Measurements from ENCODE around the gene CLNK.

The CLNK gene

DNA sequence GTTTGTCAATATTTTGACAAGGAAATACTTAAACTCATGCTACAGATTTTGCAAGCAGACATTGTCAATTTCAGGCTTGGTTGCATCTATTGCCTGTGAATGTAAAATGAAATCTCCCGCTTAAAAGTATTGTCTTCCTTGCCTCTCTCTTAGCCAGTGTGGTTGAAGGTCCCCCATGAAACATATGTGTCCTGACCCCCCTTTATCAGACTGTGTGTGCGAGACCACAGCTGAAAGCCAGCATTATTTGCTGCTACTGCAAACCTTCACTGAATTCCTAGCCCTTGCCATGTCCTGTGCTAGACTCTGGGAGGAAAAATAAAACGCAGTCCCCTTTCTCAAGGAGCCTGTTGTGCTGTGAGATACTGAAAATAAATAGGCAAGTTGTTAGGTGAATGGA is 16.6 kb upstream of the CLNK start:
- DNase-seq (ENCODE audit: low spot score): no peak

DNA sequence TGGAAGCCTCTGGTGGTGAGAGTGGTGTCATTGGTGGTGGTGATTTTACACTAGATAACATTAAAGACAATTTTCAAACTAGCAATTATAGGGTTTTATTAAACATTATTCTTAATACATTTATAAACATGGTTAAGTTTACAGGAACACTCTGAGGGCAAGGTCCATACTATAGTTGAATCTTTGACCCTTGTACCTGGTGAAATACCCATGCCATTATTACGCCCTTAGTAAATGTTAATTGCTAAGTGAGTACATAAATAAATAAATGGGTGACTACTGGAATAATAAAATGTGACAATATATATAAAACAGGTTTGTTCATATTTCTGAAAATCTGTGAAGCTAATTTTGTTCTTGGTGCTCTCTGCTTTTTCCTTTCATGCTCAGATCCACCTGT is 13.6 kb upstream of the CLNK start:
- DNase-seq (ENCODE audit: low spot score): no peak

DNA sequence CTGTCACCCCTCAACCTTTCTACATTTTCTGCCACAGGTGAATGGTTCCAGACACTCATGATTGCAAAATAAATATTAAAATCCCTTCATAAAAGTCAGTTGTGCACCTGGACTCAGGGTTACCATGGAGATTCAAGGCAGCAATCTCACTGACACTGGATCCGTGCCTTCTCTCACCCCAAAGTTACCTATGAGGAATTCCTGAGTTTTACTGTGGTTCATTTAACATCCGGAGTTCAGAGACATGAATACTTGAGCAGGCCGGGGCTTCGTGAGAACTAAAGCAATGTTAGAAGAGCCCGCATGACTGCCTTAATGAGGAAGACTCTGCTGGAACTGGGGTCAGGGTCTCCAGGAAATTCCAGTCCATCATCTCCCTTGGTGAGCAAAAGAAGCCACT is 12.5 kb upstream of the CLNK start:
- DNase-seq (ENCODE audit: low spot score): no peak

DNA sequence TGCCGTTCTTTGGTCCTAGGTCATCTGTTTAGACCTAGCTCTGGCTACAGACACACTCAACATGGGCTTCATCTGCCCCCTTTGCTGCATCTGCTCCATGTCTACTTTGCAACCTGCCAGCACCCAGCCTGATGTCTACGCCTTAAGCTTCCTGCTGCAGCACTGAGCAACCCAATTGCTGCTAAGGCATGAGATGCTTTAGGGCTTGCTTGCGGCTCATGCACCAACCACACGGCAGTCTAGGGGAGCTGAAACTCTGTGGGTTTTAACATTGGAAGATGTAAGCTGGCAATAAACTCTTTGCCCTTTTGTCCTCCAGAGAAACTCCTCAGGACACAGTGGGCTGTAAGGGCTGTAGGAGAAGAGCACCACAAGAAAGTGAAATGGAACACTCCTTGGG is 11.7 kb upstream of the CLNK start:
- DNase-seq (ENCODE audit: low spot score): no peak

DNA sequence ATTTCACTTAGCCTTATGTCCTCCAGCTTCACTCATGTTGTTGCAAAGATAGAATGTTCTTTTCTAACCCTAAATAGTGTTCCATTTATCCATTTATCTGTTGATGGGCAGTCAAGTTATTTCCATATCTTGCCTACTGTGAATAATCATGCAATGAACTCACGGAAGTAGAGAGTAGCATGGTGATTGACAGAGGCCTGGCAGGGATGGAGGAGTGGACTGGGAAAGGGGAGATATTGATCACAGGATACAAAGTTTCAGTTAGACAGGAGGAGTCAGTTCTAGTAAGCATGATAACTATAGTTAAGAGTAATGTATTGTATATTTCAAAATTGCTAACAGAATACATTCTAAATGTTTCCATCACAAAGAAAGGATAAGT is 10.3 kb upstream of the CLNK start:
- DNase-seq (ENCODE audit: low spot score): no peak

DNA sequence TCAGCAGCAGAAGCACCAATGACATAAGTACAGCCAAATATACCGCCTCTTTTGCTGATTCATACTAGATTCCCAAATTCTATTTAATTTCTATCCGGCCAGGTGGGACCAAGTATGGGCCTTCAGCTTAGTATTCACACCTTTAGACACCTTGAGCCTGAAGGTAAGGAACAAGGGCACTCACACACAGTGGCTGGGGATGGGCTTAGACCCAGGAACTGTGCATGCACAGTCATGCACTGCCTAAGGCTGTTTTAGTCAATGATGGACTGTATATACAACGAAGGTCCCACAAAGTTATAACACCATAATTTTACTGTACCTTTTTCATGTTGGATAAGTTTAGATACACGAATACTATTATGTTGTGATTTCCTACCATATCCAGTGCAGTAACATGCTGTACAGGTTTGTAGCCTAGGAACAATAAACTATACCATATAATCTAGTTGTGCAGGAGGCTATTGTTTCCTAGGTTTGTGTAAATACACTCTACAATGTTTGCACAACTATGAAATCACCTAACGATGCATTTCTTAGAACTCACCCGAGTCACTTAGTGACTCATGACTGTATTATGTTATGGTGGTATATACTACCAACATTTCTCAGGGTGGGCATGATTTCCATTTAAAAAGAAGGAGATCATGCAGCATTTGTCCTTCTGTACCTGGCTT is 9.7 kb upstream of the CLNK start:
- no peak for DNase-seq (ENCODE audit: low spot score)

DNA sequence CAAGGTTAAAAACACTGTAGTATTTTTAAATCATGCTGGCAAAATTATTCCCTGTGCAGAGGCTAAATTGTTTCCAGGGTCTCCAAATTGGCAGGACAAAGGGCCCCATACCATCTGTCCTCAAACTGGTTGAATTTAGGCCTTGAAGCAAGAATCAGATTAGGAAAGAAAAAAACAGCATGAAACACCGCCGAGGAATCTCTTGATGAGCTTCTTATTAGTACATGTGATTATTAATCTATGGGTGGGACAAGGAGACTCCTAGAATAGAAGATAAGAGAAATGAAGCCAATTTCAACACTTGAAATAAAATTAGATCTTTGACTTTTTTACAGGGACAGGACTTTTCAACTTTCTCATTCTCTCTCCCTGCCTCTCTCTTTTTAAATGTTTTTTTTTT is 7.1 kb upstream of the CLNK start:
- no peak for DNase-seq (ENCODE audit: low spot score)

DNA sequence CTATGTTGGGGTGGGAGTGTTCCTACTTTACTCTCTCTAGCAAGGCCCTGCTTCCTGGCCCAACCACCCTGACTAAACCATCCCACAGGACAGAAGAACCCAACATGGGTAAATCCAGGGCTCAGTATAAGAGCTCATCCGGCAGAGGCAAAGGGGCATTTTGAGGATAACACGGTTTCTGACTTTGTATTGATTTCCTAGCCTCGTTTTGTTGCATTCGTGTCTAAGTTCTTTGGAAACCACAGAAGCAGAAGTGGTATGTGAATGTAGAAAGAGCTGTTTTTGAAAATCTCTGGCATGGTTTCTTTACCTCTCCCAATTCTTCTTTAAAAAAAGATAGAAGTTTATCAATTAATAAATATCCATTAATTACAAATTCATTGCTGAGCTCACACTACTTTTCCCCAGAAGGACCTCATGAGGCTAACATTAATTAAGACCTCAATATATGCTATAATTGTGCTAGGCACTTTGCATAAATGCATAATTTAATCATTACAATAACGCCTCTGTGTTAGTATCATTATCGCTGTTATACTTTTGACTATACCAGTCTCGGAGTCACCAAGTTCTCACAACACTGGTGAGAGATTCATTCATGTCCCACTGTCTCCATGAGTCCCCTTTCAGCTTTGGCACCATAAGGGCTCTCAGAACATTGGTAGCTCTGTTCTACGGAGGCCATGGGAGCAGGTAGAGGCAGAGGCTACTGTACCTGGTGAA is 5.8 kb upstream of the CLNK start:
- no peak for DNase-seq (ENCODE audit: low spot score)

DNA sequence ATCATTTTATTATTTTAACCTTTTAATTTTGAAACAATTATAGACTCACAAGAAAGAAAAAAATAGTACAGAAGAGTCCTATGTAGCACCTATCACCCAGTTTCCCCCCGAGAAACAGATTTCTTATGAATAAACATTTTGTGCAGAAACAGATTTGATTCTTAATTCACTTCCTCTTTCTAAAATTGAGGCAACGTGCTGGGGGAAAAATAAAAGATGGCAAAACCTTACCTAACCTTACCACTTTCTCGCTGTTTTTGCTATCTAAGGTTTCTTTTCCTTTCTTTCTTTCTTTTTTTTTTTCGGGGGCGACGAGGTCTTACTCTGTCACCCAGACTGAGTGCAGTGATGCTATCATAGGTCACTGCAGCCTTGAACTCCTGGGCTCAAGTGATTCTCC is 4.3 kb upstream of the CLNK start:
- no peak for DNase-seq (ENCODE audit: low spot score)

DNA sequence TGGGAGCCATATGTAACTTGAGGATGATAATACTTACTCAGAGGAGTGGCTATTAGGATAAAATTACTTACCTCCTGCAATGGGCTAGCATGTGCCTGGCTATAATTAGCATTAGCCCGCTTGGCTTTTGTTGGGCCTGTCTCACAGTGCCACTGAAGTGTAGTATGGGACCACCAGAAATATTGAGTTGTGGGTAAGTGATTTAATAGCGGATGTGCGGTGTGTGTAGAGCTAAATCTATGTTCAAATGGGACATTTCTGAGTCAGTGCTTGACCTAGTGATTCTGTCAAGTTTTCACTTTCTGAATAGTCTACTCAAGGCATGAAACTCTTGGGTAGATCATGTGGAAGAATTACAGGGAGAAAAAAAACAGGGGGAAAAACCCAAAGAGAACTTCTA is 3.5 kb upstream of the CLNK start:
- DNase-seq (ENCODE audit: low spot score): no peak

DNA sequence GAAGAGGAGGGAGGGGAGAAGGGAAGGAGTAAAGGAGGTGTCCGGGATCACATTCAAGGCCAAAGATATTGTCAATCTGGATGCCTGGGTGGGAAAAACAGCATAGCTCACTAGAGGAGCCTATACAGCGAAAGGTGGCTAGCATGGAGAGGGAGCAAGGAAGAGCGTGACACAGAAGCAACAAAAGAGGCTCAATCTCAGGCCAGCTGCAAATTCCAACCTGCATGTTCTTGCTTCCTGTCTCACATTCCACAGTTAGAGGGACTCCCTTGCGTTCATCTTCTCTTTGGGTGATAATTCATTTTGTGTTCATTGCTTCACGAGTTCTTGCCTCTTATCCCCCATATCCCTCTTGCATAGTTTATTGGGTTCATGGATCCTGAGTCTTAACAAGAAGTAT is 3.0 kb upstream of the CLNK start:
- no peak for DNase-seq (ENCODE audit: low spot score)

DNA sequence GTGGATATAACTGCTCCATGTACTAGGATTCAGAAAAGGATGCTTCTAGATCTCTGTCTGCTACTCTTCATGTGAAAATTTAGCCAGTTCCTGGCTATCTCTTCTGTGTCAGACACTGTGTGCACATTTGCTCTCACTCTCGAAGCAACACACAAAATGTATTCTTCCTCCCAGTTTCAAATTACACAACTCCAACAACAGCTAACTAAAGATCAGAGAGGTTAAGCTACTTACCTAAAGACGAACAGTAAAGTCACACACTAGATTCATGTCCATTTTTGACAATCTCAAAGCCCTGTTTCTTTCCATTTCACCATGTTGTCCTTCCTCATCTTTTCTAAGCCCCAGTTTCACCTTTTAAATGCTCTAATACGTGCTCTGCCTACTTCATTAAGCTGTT is 2.2 kb downstream of the CLNK start:
- DNase-seq (ENCODE audit: low spot score): no peak

DNA sequence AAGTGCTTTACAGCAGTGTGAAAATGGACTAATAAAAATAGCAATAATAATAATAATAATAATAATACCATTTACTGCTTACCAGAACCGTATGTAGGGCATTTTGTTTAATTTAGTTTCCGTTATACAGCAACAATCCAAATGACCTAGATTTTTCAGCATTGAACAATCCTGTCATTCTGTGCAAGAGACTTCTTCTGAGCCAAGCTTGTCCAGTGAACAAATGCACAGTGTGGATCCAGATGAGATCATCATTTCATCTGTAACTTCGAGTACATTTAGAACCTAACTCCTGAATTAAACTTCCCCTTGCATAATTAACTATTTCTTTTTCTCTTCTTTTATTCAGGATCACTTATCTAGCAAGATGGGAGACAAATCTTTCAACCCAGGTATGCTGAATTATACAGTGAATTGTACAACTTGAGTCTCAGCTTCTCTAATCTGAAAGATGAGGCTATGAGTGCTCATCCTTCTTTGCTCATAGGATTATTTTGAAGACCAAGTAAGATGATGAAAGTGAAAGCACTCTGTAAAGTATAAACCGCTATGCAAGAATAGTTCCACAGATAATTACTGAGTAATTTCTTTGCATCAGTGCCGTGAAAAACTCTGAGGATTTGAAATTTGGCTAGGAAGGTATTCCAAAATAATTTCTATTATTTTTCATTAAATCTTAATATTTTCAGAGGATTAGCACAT is 6.6 kb downstream of the CLNK start:
- no peak for DNase-seq (ENCODE audit: low spot score)

DNA sequence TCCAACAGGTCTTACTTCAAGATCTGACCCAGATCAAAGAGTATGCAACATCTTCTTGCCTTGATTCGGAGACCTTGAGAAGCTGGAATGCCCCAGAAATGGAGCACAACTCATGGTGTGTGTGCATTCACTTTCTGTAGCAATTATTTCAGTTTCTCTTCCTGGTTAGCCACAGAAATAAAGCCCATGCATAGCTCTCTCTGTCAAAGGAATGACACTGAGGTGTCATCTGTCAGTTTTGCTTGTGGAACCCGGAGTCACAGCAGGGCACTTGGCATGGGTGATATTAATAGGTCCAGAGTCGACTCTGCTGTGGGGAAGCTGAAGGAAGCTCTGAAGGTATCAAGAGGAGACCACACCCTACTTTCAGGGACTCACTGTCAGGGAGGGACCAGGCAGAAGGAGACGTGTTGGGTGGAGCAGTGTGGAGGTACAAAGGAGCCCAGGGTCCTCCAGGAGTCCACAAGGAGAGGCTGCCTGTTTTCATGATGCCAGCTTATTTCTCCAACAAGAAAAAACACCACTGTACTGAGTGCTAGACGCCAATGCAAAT is 10.7 kb downstream of the CLNK start:
- DNase-seq (ENCODE audit: low spot score): no peak

DNA sequence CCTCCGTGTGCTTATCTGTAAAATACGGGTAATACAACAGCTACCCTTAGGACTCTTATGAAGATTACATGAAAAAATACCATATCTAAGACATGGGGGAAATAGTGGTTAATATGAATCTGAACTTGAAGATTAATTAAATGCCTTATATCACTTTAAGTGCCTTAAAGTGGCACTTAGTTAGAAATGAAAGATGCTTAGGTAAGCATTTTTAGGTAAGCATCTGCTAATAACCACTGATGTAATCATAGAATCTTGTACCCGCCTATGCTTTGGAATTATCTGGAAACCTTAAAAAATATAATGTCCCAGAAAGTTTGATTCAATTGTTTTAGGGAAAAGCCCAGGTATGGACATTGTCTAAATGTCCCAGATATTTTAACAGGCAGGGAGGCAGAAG is 12.2 kb downstream of the CLNK start:
- DNase-seq (ENCODE audit: low spot score): no peak

DNA sequence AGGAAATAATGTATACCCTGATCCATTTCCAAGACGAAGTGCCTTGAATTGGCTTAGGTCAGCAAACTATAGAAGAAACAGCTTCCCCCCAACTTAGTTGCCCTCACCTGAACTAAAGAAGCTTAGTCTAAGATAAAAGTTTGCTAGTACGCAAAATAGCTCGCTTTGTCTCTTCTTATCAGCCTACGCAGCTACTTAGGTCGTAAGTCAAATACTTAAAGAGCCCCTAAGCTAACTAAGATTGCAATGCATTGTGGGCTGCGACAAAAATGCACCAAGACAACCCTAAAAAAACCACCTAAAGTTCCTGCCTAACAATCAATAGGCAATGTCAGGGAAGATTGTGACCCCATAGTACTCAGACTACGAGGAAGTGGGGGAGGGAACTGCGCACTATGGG is 12.8 kb downstream of the CLNK start:
- no peak for DNase-seq (ENCODE audit: low spot score)

DNA sequence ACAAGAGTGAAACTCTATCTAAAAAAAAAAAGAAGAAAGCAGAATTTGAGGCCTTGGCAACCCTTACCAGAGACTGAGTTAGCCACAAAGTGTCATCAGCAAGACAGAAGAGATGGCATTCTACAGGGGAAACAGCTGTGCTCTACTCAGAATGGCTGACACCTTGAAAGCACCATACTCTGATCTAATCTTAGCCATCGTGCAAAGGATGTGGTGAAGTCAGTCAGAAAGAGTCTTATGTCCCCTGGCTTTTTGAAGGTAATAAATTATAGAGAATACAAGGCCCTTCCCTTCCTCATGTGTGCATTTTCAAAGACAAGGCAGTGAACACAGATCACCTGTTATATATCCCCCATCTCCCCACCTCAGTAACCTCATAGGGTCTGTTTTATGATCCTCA is 13.2 kb downstream of the CLNK start:
- DNase-seq (ENCODE audit: low spot score): no peak

DNA sequence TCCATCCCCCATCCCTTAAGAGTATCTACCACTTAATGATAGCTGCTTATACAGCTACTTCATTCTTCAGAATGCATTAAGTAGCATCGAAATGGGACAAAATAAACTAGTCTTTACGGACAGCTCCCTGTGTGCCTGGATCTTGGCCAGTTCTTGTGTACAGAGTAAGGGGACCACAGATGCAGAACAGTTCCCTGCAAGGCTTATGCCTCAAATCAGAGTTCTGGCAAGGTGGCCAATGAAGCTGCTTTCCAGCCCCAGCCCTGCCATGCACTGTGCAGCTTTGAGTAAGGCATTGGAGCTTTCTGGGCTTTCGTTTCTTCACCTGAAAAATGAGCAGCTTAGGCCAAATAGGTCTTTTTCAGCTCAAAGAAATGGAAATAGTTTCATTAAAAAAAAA is 14.2 kb downstream of the CLNK start:
- no peak for DNase-seq (ENCODE audit: low spot score)

DNA sequence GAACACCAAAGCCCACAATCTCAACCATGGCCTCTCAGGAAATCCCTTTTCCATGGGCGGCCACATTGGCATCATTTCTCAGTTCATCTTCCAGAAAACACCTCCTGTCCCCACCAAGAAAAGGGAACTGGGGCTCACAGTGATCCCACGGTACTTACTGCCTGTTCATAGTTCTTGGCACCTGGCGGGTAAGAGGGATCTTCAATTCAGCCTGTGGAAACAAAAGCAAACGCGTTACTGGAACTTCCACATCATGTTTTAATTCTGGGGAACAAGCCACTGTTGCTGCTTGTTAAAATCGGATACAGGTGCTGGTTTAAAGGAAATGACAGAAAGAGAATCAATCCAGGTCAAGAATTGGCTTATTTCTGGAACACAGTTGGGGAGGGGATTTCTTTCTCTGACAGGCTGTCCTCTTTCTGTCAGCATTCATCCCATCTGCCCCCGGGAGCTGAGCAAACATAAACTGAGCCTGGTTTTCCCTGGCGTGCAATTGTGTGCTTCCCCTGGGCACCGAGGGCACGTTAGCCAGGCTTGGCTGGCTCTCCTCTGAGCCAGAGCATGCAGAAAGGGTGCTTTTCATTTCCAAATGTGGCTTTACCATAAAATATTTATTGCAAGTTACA is 16.8 kb downstream of the CLNK start:
- DNase-seq (ENCODE audit: low spot score): no peak

DNA sequence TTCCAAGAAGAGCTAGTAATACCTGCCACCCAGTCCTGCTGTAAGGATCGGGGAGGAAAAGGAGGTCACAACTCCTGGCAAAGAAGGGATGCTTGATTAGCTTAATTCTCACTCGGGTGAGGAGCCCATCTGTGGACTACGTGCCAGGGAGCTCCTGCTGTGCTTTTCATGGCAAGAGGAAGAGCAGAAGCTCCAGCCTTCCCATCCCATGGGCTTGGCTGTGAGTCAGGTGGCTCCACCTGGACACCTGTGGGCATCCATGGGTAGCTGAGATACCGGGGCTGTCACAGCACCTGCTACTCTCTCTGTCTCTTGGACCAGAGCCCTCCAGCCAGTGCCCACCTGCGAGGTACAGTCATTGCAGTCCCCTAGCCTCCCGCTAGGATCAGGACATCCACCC is 18.0 kb downstream of the CLNK start:
- DNase-seq (ENCODE audit: low spot score): no peak

DNA sequence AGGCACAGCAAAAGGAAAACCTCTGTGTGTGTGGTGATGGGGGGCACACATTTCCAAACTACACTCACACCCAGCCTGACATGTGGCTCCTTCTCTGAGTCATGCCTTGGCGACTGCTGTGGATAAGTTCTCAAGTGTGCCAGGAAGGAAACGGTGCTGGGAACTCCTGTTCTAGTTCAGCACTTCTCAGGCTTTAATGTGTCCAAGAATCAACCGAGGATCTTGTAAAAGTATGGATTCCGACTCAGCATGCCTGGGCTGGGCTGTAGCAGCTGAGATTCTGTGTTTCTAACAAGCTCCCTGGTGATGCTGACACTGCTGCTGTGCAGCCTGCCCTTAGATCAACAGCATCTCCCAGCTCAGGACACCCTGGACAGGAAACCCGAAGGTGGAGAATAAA is 20.2 kb downstream of the CLNK start:
- peak; percentile 74 for DNase-seq (ENCODE audit: low spot score)

DNA sequence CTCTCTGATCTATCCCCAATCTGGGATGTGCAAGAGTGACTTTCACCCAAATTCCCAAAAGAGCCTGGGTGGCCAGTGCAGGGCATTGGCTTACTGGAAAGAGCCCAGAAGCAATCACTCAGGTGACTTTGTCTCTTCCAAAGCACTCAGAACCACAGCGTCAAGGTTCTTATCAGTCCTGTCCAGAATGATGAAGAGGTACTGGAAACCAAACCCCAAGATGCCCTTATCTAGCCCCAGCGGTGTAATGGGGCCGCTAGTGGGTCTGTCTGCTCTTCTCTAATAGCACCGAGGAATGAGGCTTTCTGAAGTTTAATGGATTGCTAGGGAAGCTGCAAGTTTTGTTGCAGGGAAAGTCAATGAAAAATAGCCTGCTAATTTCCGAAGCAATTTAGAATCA is 21.6 kb downstream of the CLNK start:
- DNase-seq (ENCODE audit: low spot score): no peak

DNA sequence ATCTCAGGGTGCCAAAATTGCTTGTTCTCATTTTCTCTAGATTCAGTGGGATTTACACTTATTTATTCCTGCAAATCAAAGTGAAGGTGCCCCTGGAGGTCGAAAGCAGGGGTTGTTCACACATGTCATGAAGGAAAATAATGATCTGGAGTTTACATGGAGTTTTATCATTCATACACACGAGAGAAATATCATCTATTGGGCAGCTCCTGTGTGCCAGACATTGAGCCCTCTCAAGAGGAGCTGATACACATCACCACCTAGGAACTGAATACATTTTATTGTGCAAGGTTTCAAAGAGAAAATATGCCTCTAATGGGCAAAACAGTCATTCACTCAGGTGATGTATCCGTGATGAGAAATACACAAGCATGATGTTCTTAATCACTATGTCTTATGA is 23.5 kb downstream of the CLNK start:
- DNase-seq (ENCODE audit: low spot score): no peak
